GM12878 (cell line): ENCODE data around the gene ACOX1. TPM values are rescaled to one million over a fixed set of nuclear protein-coding genes. Genes with fewer than 3 reads are reported as not detected.
"Not testable (repeated sequence)": the region's sequence is repeated elsewhere in the genome, so short reads cannot be mapped to it uniquely, and the experiment has no call there.

Source experiments
- ATAC-seq: fragments of 200-7000 bp; cut with Tn5 transposase; 3 replicates; pipeline ENCODE4 v1.9.1; 2020; ENCODE audit warnings: mild to moderate bottlenecking, moderate library complexity
- BruUV-seq: library from RNA; stranded (reverse); fragments of 400-500 nt; replicated peaks from 2 replicates; lab custom pipeline; 2021; lab: Mats Ljungman, UMichigan
- CTCF ChIA-PET: fragments of 300-600 bp; sonication (Branson Sonifier 250); formaldehyde crosslinking; extraction: SDS; loops from one replicate; lab custom pipeline; 2021; ENCODE audit warnings: inconsistent platforms; lab: Yijun Ruan, JAX
- POLR2A ChIA-PET: fragments of 350-600 bp; formaldehyde crosslinking; extraction: SDS; loops from one replicate; lab custom pipeline; 2021; ENCODE audit warnings: inconsistent platforms; lab: Charles Lee
- RAD21 ChIA-PET: fragments of 300-600 bp; sonication (Branson Sonifier 250); formaldehyde crosslinking; loops from one replicate; lab custom pipeline; 2023; ENCODE audit warnings: antibody characterized with exemption; ENCODE audit not compliant: unreplicated experiment; lab: Charles Lee
- SMC1A ChIA-PET: fragments of 300-600 bp; sonication (Branson Sonifier 250); formaldehyde crosslinking; loops from one replicate; lab custom pipeline; 2023; ENCODE audit not compliant: unreplicated experiment, uncharacterized antibody; lab: Charles Lee
- DNase-seq: peaks from one replicate; pipeline ENCODE4 v3.0.0-alpha.2; 2011; ENCODE audit warnings: low read depth, low spot score
- FAIRE-seq: peaks from 3 replicates; lab custom pipeline; 2011; peaks lifted over from hg19 to GRCh38; lab: Jason Lieb, UNC
- H2AFZ ChIP-seq: 2 replicates; pipeline ENCODE4 v1.6.0; 2011; ENCODE audit warnings: low read depth, low read length, control low read depth; ENCODE audit not compliant: control insufficient read depth
- H3K27ac ChIP-seq: 2 replicates; pipeline ENCODE4 v1.5.1; 2011; ENCODE audit warnings: control low read depth; ENCODE audit not compliant: control insufficient read depth, insufficient read depth
- H3K27me3 ChIP-seq, 2 experiments: replicated peaks in 1 of 2; 2 replicates each; pipeline versions ENCODE4 v1.6.0 to v1.6.1; 2011; ENCODE audit warnings: low read length in 1 of 2; ENCODE audit not compliant: control insufficient read depth in 2 of 2, insufficient read depth in 2 of 2
- H3K36me3 ChIP-seq, 2 experiments: 2 replicates each; pipeline ENCODE4 v1.5.1; 2011; ENCODE audit warnings: low read length in 1 of 2; ENCODE audit not compliant: control insufficient read depth in 2 of 2, insufficient read depth in 2 of 2
- H3K4me1 ChIP-seq: 2 replicates; pipeline ENCODE4 v1.6.1; 2011; ENCODE audit warnings: mild to moderate bottlenecking, low read length, moderate library complexity, mixed read lengths; ENCODE audit not compliant: control insufficient read depth, insufficient read depth
- H3K4me2 ChIP-seq: 2 replicates; pipeline ENCODE4 v1.6.0; 2011; ENCODE audit warnings: control low read depth; ENCODE audit not compliant: control insufficient read depth, insufficient read depth
- H3K4me3 ChIP-seq: fragments of 200-600 bp; sonication (generic); 2 replicates; pipeline ENCODE4 v1.5.1; 2016
- H3K79me2 ChIP-seq: 2 replicates; pipeline ENCODE4 v1.6.0; 2011; ENCODE audit warnings: low read length; ENCODE audit not compliant: control insufficient read depth, insufficient read depth
- H3K9ac ChIP-seq: 2 replicates; pipeline ENCODE4 v1.8.0; 2011; ENCODE audit warnings: low read length, control low read depth, mixed read lengths; ENCODE audit not compliant: control insufficient read depth, insufficient read depth
- H3K9me3 ChIP-seq: replicated peaks from 3 replicates; pipeline ENCODE4 v1.5.1; 2011; ENCODE audit warnings: mild to moderate bottlenecking, low read length; ENCODE audit not compliant: control insufficient read depth, insufficient read depth
- H4K20me1 ChIP-seq: 2 replicates; pipeline ENCODE4 v1.6.0; 2011; ENCODE audit not compliant: control insufficient read depth, insufficient read depth
- EED ChIP-seq: sonication (generic); IDR thresholded peaks from 2 replicates; pipeline ENCODE4 v1.6.1; 2016; ENCODE audit warnings: antibody characterized with exemption, low read depth
- KAT2A ChIP-seq: conservative IDR thresholded peaks from 2 replicates; pipeline ENCODE4 v1.6.1; 2011; ENCODE audit warnings: low read depth, low read length; ENCODE audit not compliant: control insufficient read depth
- NRF1 ChIP-seq: conservative IDR thresholded peaks from 2 replicates; pipeline ENCODE4 v1.6.1; 2011; ENCODE audit warnings: mild to moderate bottlenecking, low read depth, low read length, improper control_type of control experiment
- RBBP5 ChIP-seq: fragments of 200-600 bp; sonication (generic); conservative IDR thresholded peaks from 2 replicates; pipeline ENCODE4 v1.6.1; 2016
- RCOR1 ChIP-seq: conservative IDR thresholded peaks from 2 replicates; pipeline ENCODE4 v1.6.1; 2012; ENCODE audit warnings: low read depth, low read length, improper control_type of control experiment
- STAT3 ChIP-seq: IDR thresholded peaks from 2 replicates; pipeline ENCODE4 v1.6.1; 2011; ENCODE audit warnings: low read depth, low read length, improper control_type of control experiment
- TAF1 ChIP-seq: IDR thresholded peaks from 2 replicates; pipeline ENCODE4 v1.6.1; 2011; ENCODE audit warnings: mild to moderate bottlenecking, low read depth, low read length, borderline replicate concordance
- TARDBP ChIP-seq: IDR thresholded peaks from 2 replicates; pipeline ENCODE4 v1.6.1; 2016; ENCODE audit warnings: borderline replicate concordance
- YY1 ChIP-seq: IDR thresholded peaks from 2 replicates; pipeline ENCODE4 v1.6.1; 2011; ENCODE audit warnings: low read depth, mild to moderate bottlenecking, low read length
- ZNF207 ChIP-seq: fragments of 450-650 bp; IDR thresholded peaks from 2 replicates; pipeline ENCODE4 v1.6.1; 2014; ENCODE audit warnings: antibody characterized with exemption, mild to moderate bottlenecking, borderline replicate concordance
- WGBS: methylation state at CpG from one replicate; pipeline ENCODE4 v1.1.6; 2016; ENCODE audit warnings: low lambda C conversion rate; ENCODE audit not compliant: insufficient replicate concordance, insufficient coverage; ENCODE audit errors: missing lambda C conversion rate; 5-methylcytosine and 5-hydroxymethylcytosine counted together
- in situ Hi-C: fragments of 300-500 bp; cut with MboI; formaldehyde crosslinking; loops from 9 replicates; pipeline ENCODE4 v1.14.3; 2018; ENCODE audit warnings: mixed read lengths
- intact Hi-C: fragments of 100-400 bp; cut with micrococcal nuclease; formaldehyde crosslinking; loops from one replicate; pipeline ENCODE4 v1.14.2; 2022; ENCODE audit not compliant: unreplicated experiment
- polyA plus RNA-seq, 11 experiments: library from polyadenylated mRNA; depleted of rRNA in 4 of 11; unstranded in 6 of 11; stranded (reverse) in 5 of 11; fragments of >200 nt; fragmentation: Nextera tagmentation in 4 of 11; fragmentation: Illumina TruSeq in 1 of 11; extraction: Ambion mirVana in 4 of 11; extraction: Trizol in 1 of 11; gene quantifications; 1 replicate in 1 of 11; 2 replicates in 10 of 11; pipeline versions ENCODE4 v1.2.1 to v1.2.3, GENCODE V29; 2011 to 2016; ENCODE audit warnings: inconsistent platforms in 2 of 11, missing spikeins in 2 of 11, low read depth in 1 of 11
- total RNA-seq, 4 experiments: library from RNA; depleted of rRNA in 3 of 4; stranded (reverse); fragments of >200 nt in 3 of 4; fragmentation: Illumina TruSeq in 1 of 4; extraction: Trizol in 1 of 4; gene quantifications; 2 replicates each; pipeline versions ENCODE4 v1.2.1 to v1.2.3, GENCODE V29; 2013 to 2021

The ACOX1 gene
- total and polyA plus RNA-seq, 10 of the 15 experiments (the other 5 are each of a cell fraction or from before 2014, with no cell fraction given) = 6.5 to 26.2 (median 21.6) TPM

DNA sequence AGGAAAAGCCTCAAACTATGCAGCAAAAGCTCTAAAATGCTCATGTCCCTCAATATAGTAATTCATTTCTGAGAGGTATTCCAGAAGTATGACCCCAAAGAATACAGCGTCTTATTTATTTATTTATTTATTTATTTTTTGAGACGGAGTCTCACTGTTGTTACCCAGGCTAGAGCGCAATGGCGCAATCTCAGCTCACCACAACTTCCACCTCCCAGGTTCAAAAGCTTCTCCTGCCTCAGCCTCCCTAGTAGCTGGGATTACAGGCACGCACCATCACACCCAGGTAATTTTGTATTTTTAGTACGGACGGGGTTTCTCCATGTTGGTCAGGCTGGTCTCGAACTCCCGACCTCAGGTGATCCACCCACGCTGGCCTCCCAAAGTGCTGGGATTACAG, 9.9 kb downstream of the ACOX1 start:
- H3K4me1 ChIP-seq, H3K4me2 ChIP-seq, H3K9ac ChIP-seq, ATAC-seq, BruUV-seq, intact Hi-C loops, FAIRE-seq, H3K4me3 ChIP-seq, in situ Hi-C loops, DNase-seq, H3K9me3 ChIP-seq, H3K27ac ChIP-seq, H3K27me3 ChIP-seq, H3K79me2 ChIP-seq, H3K36me3 ChIP-seq, H2AFZ ChIP-seq, H4K20me1 ChIP-seq: not testable (repeated sequence)
- POLR2A ChIA-PET = interaction anchor here (0.7 kb wide), 1 partner anchor 18 kb away, joined by 10 read pairs; no protein-coding TSS in a partner anchor
- CTCF ChIA-PET = interaction anchor here (0.8 to 1.0 kb wide), 2 partner anchors 29 to 64 kb away, joined by 3 read pairs; partner anchors contain the start of gene MRPL38
- WGBS = 93% methylated on average over 9 of the region's 10 CpGs
- RAD21 ChIA-PET = interaction anchor here (1.2 kb wide), 1 partner anchor 35 kb away, joined by 3 read pairs; no protein-coding TSS in a partner anchor
- SMC1A ChIA-PET = interaction anchor here (1.1 kb wide), 1 partner anchor 11 kb away, joined by 3 read pairs; no protein-coding TSS in a partner anchor

GRCh38 chr17:75965468-75965867, 13.5 kb downstream of the ACOX1 start:
- Histone ChIP-seq H3K4me1 (no peaks in the 10 kb centered on the region), H3K9ac (no peak overlapping the region), H4K20me1 (no peaks in the 10 kb centered on the region), H2AFZ (no peak overlapping the region), H3K4me3 (no peak overlapping the region), H3K4me2 (no peak overlapping the region), H3K27me3 (no peaks in the 10 kb centered on the region), H3K79me2 (no peaks in the 10 kb centered on the region; the same call in 1 of the 2 replicates), H3K27ac (no peak overlapping the region), H3K36me3 (peaks cover 0 to 3% of the 10 kb centered on the region in 2 experiments; a peak in 2 of 4 replicates), H3K9me3 (no peaks in the 10 kb centered on the region)
- SMC1A ChIA-PET = interaction anchor here (0.5 to 1.5 kb wide), 5 partner anchors 9 to 377 kb away, joined by 3 to 4 read pairs (median 3); no protein-coding TSS in a partner anchor
- CTCF ChIA-PET = interaction anchor here (0.5 to 0.7 kb wide), 3 partner anchors 22 to 1174 kb away, joined by 3 read pairs; no protein-coding TSS in a partner anchor
- DNase-seq = no peak
- intact Hi-C loops (no loop called here), in situ Hi-C loops (no loop called here)
- no peak for ATAC-seq
- RAD21 ChIA-PET = interaction anchor here (0.6 kb wide), 1 partner anchor 79 kb away, joined by 3 read pairs; no protein-coding TSS in a partner anchor
- WGBS = over 99% methylated on average over 6 of the region's 6 CpGs
- TF ChIP-seq KAT2A = no peak
- TF ChIP-seq EED = no peak
- no peak for TF ChIP-seq RCOR1
- no peak for TF ChIP-seq TAF1
- no peak for TF ChIP-seq ZNF207
- TF ChIP-seq TARDBP = no peak
- TF ChIP-seq YY1 = no peak
- TF ChIP-seq RBBP5 = no peak
- TF ChIP-seq NRF1 = no peak
- no peak for TF ChIP-seq STAT3
- no peak for FAIRE-seq
- no TSS peak for BruUV-seq
- POLR2A ChIA-PET = no interaction called here
